ENCODE measurements around the gene ARHGEF16. TPM values are rescaled to one million over a fixed set of nuclear protein-coding genes. Genes with fewer than 3 reads are reported as not detected.

ARHGEF16 gene
- total RNA-seq, 2 donors from 2014 or later = 17.1 to 22.1 TPM

- TF ChIP-seq CTCF (IDR thresholded peaks at IDR 0.05) = no peak
- TF ChIP-seq POLR2A (IDR thresholded peaks at IDR 0.05) = no peak
- intact Hi-C loops (cut with DNase I) = loop anchor here (10.0 kb wide), 1 partner anchor 537 kb away; no protein-coding TSS in a partner anchor
- Histone ChIP-seq H3K4me1 (no peaks in the 10 kb centered on the region), H3K9me3 (no peaks in the 10 kb centered on the region), H3K4me3 (no peak overlapping the region), H3K27me3 (no peaks in the 10 kb centered on the region), H3K36me3 (replicated peaks in 1 of 2; ENCODE audit: insufficient read depth in 1 of 2, low read depth in 2 of 2) (no peaks in the 10 kb centered on the region), H3K27ac (no peak overlapping the region)
- DNase-seq (no peak), ATAC-seq (no peak)
- 85 to 88% methylated on average over 27 to 30 of the region's 30 CpGs for WGBS, 2 donors
Observed at GRCh38 chr1:3411806-3412205, 42.7 kb upstream of the ARHGEF16 start.

GRCh38 chr1:3412376-3412775 lies 42.1 kb upstream of the ARHGEF16 start:
- Histone ChIP-seq H3K4me3 (no peak overlapping the region), H3K9me3 (no peaks in the 10 kb centered on the region), H3K36me3 (replicated peaks in 1 of 2; ENCODE audit: insufficient read depth in 1 of 2, low read depth in 2 of 2) (no peaks in the 10 kb centered on the region), H3K4me1 (no peaks in the 10 kb centered on the region), H3K27ac (no peak overlapping the region), H3K27me3 (no peaks in the 10 kb centered on the region)
- WGBS, 2 donors = 95% methylated on average over 23 to 26 of the region's 33 CpGs
- intact Hi-C loops (cut with DNase I) = loop anchor here (10.0 kb wide), 1 partner anchor 538 kb away; no protein-coding TSS in a partner anchor
- no peak for DNase-seq
- TF ChIP-seq POLR2A (IDR thresholded peaks at IDR 0.05) (no peak), CTCF (IDR thresholded peaks at IDR 0.05) (no peak)
- no peak for ATAC-seq

- intact Hi-C loops (cut with DNase I) = loop anchor here (10.0 kb wide), 1 partner anchor 539 kb away; no protein-coding TSS in a partner anchor
- Histone ChIP-seq H3K9me3 (no peaks in the 10 kb centered on the region), H3K4me1 (no peaks in the 10 kb centered on the region), H3K27me3 (no peaks in the 10 kb centered on the region), H3K36me3 (replicated peaks in 1 of 2; ENCODE audit: insufficient read depth in 1 of 2, low read depth in 2 of 2) (no peaks in the 10 kb centered on the region), H3K4me3 (no peak overlapping the region), H3K27ac (no peak overlapping the region)
- DNase-seq = no peak
- ATAC-seq = no peak
- no peak for TF ChIP-seq POLR2A (IDR thresholded peaks at IDR 0.05)
- WGBS, 2 donors = 90 to 91% methylated on average over 8 to 34 of the region's 34 CpGs
Observed at GRCh38 chr1:3413975-3414710, 40.3 kb upstream of the ARHGEF16 start.

- no peak for TF ChIP-seq POLR2A (IDR thresholded peaks at IDR 0.05)
- no peak for TF ChIP-seq CTCF (IDR thresholded peaks at IDR 0.05)
- Histone ChIP-seq H3K27ac (peak overlapping the region in 1 of 4 donors; percentile 20), H3K4me1 (no peaks in the 10 kb centered on the region), H3K27me3 (no peaks in the 10 kb centered on the region), H3K36me3 (replicated peaks in 1 of 2; ENCODE audit: insufficient read depth in 1 of 2, low read depth in 2 of 2) (no peaks in the 10 kb centered on the region), H3K4me3 (no peak overlapping the region), H3K9me3 (no peaks in the 10 kb centered on the region)
- DNase-seq = no peak
- peak; percentile 33 for ATAC-seq
- WGBS, 2 donors = 84 to 93% methylated on average over 16 to 36 of the region's 39 CpGs
- intact Hi-C loops (cut with DNase I) = loop anchor here (10.0 kb wide), 1 partner anchor 541 kb away; no protein-coding TSS in a partner anchor
Observed at GRCh38 chr1:3415260-3416090, 39.0 kb upstream of the ARHGEF16 start.

- WGBS, 2 donors = 71 to 75% methylated on average over 6 of the region's 6 CpGs
- Histone ChIP-seq H3K27me3 (no peaks in the 10 kb centered on the region), H3K4me1 (peaks cover under 1% of the 10 kb centered on the region), H3K36me3 (replicated peaks in 1 of 2; ENCODE audit: insufficient read depth in 1 of 2, low read depth in 2 of 2) (no peaks in the 10 kb centered on the region), H3K4me3 (no peak overlapping the region), H3K27ac (no peak overlapping the region), H3K9me3 (no peaks in the 10 kb centered on the region)
- TF ChIP-seq CTCF (IDR thresholded peaks at IDR 0.05) (peak in 4 of 7 experiments; percentile 18 to 29 (median 24)), POLR2A (IDR thresholded peaks at IDR 0.05) (no peak)
- DNase-seq (no peak), ATAC-seq (no peak)
- intact Hi-C loops (cut with DNase I) = loop anchor here (10.0 kb wide), 1 partner anchor 542 kb away; no protein-coding TSS in a partner anchor
Observed at GRCh38 chr1:3417082-3417739, 37.3 kb upstream of the ARHGEF16 start.

Data from body of pancreas (tissue), 4 donors.